Chondrocyte (in vitro differentiated cells): ENCODE data around the gene ANKRD49. TPM values are rescaled to one million over a fixed set of nuclear protein-coding genes. Genes with fewer than 3 reads are reported as not detected.

Source experiments
- DNase-seq: peaks from one replicate; pipeline ENCODE4 v3.0.0; 2021; ENCODE audit warnings: mixed read lengths, low spot score
- H3K27ac Mint-ChIP-seq: one replicate; pipeline ENCODE4 v1.8.0; 2021; ENCODE audit warnings: mild to moderate bottlenecking, moderate library complexity, mixed read lengths; ENCODE audit not compliant: unreplicated experiment
- H3K27me3 Mint-ChIP-seq: 2 replicates; pipeline ENCODE4 v1.8.0; 2021; ENCODE audit warnings: low read depth, mixed read lengths
- H3K36me3 Mint-ChIP-seq: 2 replicates; pipeline ENCODE4 v1.8.0; 2021; ENCODE audit warnings: low read depth, mixed read lengths
- H3K4me1 Mint-ChIP-seq: 2 replicates; pipeline ENCODE4 v1.8.0; 2021; ENCODE audit warnings: low read depth, mild to moderate bottlenecking, mixed read lengths
- H3K4me3 Mint-ChIP-seq: one replicate; pipeline ENCODE4 v1.8.0; 2021; ENCODE audit warnings: mild to moderate bottlenecking, moderate library complexity, mixed read lengths; ENCODE audit not compliant: unreplicated experiment
- H3K9me3 Mint-ChIP-seq: 2 replicates; pipeline ENCODE4 v1.8.0; 2021; ENCODE audit warnings: low read depth, mixed read lengths
- CTCF ChIP-seq: fragments of 200-600 bp; sonication (generic); IDR thresholded peaks from 2 replicates; pipeline ENCODE4 v1.5.0; 2021; ENCODE audit warnings: antibody characterized with exemption, mild to moderate bottlenecking, moderate library complexity
- total RNA-seq: library from RNA; stranded (reverse); gene quantifications from 3 replicates; pipeline ENCODE4 v1.2.1, GENCODE V29; 2021

The ANKRD49 gene
- total RNA-seq, 1 donor from 2014 or later, result 8.9 TPM

GRCh38 chr11:94459576-94459975, 34.2 kb upstream of the ANKRD49 start:
- no peak overlapping the region for H3K27ac Mint-ChIP-seq
- H3K9me3 Mint-ChIP-seq, result no peaks in the 10 kb centered on the region
- H3K27me3 Mint-ChIP-seq, result no peaks in the 10 kb centered on the region
- no peaks in the 10 kb centered on the region for H3K4me1 Mint-ChIP-seq
- DNase-seq, result no peak
- TF ChIP-seq CTCF, result no peak
- no peak overlapping the region for H3K4me3 Mint-ChIP-seq
- peaks cover 11% of the 10 kb centered on the region for H3K36me3 Mint-ChIP-seq

GRCh38 chr11:94469416-94469815, 24.4 kb upstream of the ANKRD49 start:
- no peaks in the 10 kb centered on the region for H3K9me3 Mint-ChIP-seq
- H3K27me3 Mint-ChIP-seq, result no peaks in the 10 kb centered on the region
- peaks cover 7% of the 10 kb centered on the region for H3K4me1 Mint-ChIP-seq
- TF ChIP-seq CTCF, result no peak
- DNase-seq, result no peak
- peaks cover 14% of the 10 kb centered on the region for H3K36me3 Mint-ChIP-seq
- H3K27ac Mint-ChIP-seq, result no peak overlapping the region
- no peak overlapping the region for H3K4me3 Mint-ChIP-seq

DNA sequence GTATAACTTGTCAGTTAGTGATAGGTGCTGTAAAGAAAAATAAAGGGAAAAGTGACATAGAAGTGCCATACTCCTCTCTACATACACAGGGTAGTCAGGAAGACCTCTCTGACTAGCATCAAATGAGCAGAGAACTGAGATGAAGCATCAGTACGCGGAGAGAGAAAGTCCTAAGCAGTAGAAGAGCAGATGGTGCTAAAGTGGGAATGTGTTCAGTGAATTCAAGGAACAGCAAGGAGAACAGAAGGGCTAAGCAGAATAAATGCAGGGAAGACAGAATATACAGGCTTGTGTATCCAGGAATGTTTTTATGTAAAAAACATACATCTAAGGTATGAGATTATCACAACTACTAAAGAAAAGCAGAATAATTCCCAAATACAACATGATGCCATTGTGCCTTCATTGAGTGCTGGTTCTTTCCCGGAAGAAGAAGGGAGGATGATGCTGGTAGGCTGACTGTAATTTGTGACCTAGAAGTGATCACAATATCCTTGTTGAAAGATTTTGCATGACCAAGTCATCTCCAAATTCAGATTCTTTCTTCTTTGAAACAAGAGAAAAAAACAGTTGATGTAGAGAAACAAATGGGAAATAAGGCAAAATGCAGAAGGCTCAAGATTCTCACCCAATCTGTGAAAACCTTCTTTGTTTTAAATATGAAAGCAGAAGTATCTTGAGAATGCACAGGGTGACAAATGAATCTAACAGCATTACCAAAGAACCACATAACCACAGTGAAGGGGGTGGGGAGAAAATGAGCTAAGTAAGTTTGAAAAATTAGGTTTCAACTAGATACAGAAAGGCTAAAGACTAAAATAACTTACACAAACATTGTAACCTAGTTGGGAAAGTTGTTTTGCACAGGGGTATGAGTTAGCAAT, 20.6 kb upstream of the ANKRD49 start:
- no peak for DNase-seq
- no peak for TF ChIP-seq CTCF
- peaks cover 7% of the 10 kb centered on the region for H3K4me1 Mint-ChIP-seq
- H3K27me3 Mint-ChIP-seq, result no peaks in the 10 kb centered on the region
- no peaks in the 10 kb centered on the region for H3K9me3 Mint-ChIP-seq
- no peak overlapping the region for H3K27ac Mint-ChIP-seq
- no peak overlapping the region for H3K4me3 Mint-ChIP-seq
- peaks cover 11% of the 10 kb centered on the region for H3K36me3 Mint-ChIP-seq

GRCh38 chr11:94477624-94478023, 16.2 kb upstream of the ANKRD49 start:
- H3K4me3 Mint-ChIP-seq, result no peak overlapping the region
- TF ChIP-seq CTCF, result no peak
- DNase-seq, result no peak
- no peaks in the 10 kb centered on the region for H3K9me3 Mint-ChIP-seq
- H3K36me3 Mint-ChIP-seq, result peaks cover 11% of the 10 kb centered on the region
- no peak overlapping the region for H3K27ac Mint-ChIP-seq
- peaks cover 7% of the 10 kb centered on the region for H3K4me1 Mint-ChIP-seq
- H3K27me3 Mint-ChIP-seq, result no peaks in the 10 kb centered on the region

DNA sequence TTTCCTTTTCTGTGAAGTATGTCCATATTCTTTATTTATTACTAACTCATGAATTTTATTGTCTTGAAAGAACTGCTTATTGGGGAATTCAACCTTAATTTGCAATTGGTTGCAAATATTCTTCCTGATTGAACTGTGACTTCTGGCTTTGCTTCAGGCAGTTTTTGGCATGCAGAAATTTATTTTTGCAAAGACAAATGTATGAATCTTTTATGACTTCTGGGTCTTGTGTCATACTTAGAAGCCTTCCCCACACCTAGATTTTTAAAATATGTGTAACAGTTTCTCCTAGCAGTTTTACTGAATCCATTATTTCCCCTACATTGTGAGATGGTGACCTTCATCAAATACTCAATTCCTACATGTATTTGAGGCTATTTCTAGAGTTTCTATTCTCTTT, 12.4 kb upstream of the ANKRD49 start:
- H3K36me3 Mint-ChIP-seq, result peaks cover 16% of the 10 kb centered on the region
- no peak for TF ChIP-seq CTCF
- no peak overlapping the region for H3K4me3 Mint-ChIP-seq
- no peak overlapping the region for H3K27ac Mint-ChIP-seq
- H3K4me1 Mint-ChIP-seq, result no peaks in the 10 kb centered on the region
- H3K27me3 Mint-ChIP-seq, result no peaks in the 10 kb centered on the region
- DNase-seq, result no peak
- H3K9me3 Mint-ChIP-seq, result no peaks in the 10 kb centered on the region
